ENCODE measurements around the gene DENND2D.

The DENND2D gene

DNA sequence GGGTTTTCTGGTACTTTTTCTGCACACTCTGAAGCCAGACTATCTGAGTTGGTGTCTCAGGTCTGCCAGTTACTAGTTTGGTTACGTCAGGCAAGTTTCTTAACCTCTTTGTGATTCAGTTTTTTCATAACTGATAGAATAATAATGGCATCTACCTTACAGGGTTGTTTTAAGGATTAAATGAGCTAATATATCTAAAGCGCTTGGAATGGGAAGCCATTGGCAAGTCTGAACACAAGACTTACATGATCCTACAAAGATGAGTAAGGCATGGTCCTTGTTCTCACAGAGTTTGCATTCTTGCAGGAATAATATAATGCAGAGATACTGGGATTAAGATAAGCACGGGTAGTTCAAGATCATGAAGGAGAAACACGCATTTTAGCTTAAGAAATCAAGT lies 9.2 kb upstream of the DENND2D start:
- no peaks in the 10 kb centered on the region for H3K36me3 ChIP-seq (ENCODE audit: insufficient read depth, low read length)
- H3K27me3 ChIP-seq (ENCODE audit: insufficient read depth, low read length), result no peaks in the 10 kb centered on the region
- no peak overlapping the region for H3K4me2 ChIP-seq (ENCODE audit: low read length)
- H3K27ac ChIP-seq (ENCODE audit: low read depth, low read length, poor library complexity, severe bottlenecking), result peak overlapping the region; percentile 62
- H3K4me3 ChIP-seq (ENCODE audit: low read depth, low read length, poor library complexity, severe bottlenecking), result no peak overlapping the region
- no peak overlapping the region for H2AFZ ChIP-seq (ENCODE audit: low read length)
- no peak overlapping the region for H3K9ac ChIP-seq (ENCODE audit: low read length)
- TF ChIP-seq CTCF (IDR thresholded peaks at IDR 0.05; ENCODE audit: low read length) (no peak), EZH2 (IDR thresholded peaks at IDR 0.05; ENCODE audit: borderline replicate concordance, low read length) (no peak)
- H3K9me3 ChIP-seq (ENCODE audit: low read length), result no peaks in the 10 kb centered on the region
- peaks cover 50% of the 10 kb centered on the region for H3K4me1 ChIP-seq (ENCODE audit: insufficient read depth, low read length, severe bottlenecking)
- H3K79me2 ChIP-seq (ENCODE audit: insufficient read depth, low read length), result no peaks in the 10 kb centered on the region
- no peaks in the 10 kb centered on the region for H3K9me2 ChIP-seq (ENCODE audit: low read depth, low read length)
- H4K20me1 ChIP-seq (ENCODE audit: insufficient read depth, low read length), result no peaks in the 10 kb centered on the region
- H3F3A ChIP-seq (ENCODE audit: insufficient read depth, low read length), result peaks cover 5% of the 10 kb centered on the region; the same call in 1 of the 2 replicates

DNA sequence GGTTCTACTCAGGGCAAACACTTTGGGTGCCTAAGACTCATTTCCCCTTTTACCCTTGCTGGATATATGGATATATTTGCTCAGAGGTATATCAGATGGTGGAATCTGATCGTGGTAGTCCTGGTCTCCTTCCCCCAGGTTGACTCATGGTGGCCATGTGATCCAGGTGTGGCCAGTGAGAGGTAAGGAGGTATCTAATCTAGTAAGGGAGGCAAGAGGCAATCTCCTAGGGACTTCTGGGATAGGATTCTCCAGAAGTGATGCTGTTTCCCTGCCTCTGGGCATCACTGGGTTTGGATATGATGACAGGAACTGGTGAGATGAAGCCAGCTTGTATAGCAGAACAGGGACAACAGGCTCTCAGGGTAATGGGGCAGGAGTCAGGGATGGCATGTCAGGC lies 8.5 kb upstream of the DENND2D start:
- Histone ChIP-seq H3K27ac (ENCODE audit: low read depth, low read length, poor library complexity, severe bottlenecking) (peak overlapping the region; percentile 62), H3K9me2 (ENCODE audit: low read depth, low read length) (no peaks in the 10 kb centered on the region), H3K9ac (ENCODE audit: low read length) (no peak overlapping the region), H3K4me2 (ENCODE audit: low read length) (no peak overlapping the region), H3K4me1 (ENCODE audit: insufficient read depth, low read length, severe bottlenecking) (peaks cover 50% of the 10 kb centered on the region), H3K9me3 (ENCODE audit: low read length) (no peaks in the 10 kb centered on the region), H2AFZ (ENCODE audit: low read length) (no peak overlapping the region), H3K36me3 (ENCODE audit: insufficient read depth, low read length) (no peaks in the 10 kb centered on the region), H4K20me1 (ENCODE audit: insufficient read depth, low read length) (no peaks in the 10 kb centered on the region), H3K27me3 (ENCODE audit: insufficient read depth, low read length) (no peaks in the 10 kb centered on the region), H3K79me2 (ENCODE audit: insufficient read depth, low read length) (no peaks in the 10 kb centered on the region), H3F3A (ENCODE audit: insufficient read depth, low read length) (peaks cover 6% of the 10 kb centered on the region; the same call in 1 of the 2 replicates), H3K4me3 (ENCODE audit: low read depth, low read length, poor library complexity, severe bottlenecking) (no peak overlapping the region)
- TF ChIP-seq EZH2 (IDR thresholded peaks at IDR 0.05; ENCODE audit: borderline replicate concordance, low read length) (no peak), CTCF (IDR thresholded peaks at IDR 0.05; ENCODE audit: low read length) (no peak)

DNA sequence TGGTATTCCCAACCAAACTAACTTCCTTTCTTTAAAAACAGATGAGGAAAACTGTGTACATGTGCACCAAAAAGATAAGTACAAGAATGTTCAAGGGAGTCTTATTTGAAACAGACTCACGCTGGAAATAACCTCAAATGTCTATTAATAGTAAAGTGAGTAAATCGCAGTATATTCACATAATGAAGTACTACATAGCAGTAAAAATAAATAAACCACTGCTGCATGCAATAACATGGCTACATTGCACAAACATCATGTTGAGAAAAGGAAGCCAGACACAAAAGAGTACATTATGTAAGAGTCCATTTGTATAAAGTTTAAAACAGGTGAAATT lies 5.2 kb upstream of the DENND2D start:
- Histone ChIP-seq H3K9ac (ENCODE audit: low read length) (peak overlapping the region; percentile 99; the same call in 1 of the 2 replicates), H4K20me1 (ENCODE audit: insufficient read depth, low read length) (no peaks in the 10 kb centered on the region), H3K4me3 (ENCODE audit: low read depth, low read length, poor library complexity, severe bottlenecking) (no peak overlapping the region), H3K4me1 (ENCODE audit: insufficient read depth, low read length, severe bottlenecking) (peaks cover 61% of the 10 kb centered on the region), H3F3A (ENCODE audit: insufficient read depth, low read length) (peaks cover 6% of the 10 kb centered on the region; the same call in 1 of the 2 replicates), H3K36me3 (ENCODE audit: insufficient read depth, low read length) (peaks cover 18% of the 10 kb centered on the region; the same call in 1 of the 2 replicates), H2AFZ (ENCODE audit: low read length) (no peak overlapping the region), H3K9me2 (ENCODE audit: low read depth, low read length) (no peaks in the 10 kb centered on the region), H3K79me2 (ENCODE audit: insufficient read depth, low read length) (peaks cover 10% of the 10 kb centered on the region; the same call in 1 of the 2 replicates), H3K27ac (ENCODE audit: low read depth, low read length, poor library complexity, severe bottlenecking) (peak overlapping the region; percentile 89), H3K27me3 (ENCODE audit: insufficient read depth, low read length) (no peaks in the 10 kb centered on the region), H3K9me3 (ENCODE audit: low read length) (no peaks in the 10 kb centered on the region), H3K4me2 (ENCODE audit: low read length) (no peak overlapping the region; the same call in 1 of the 2 replicates)
- no peak for TF ChIP-seq CTCF (IDR thresholded peaks at IDR 0.05; ENCODE audit: low read length)
- no peak for TF ChIP-seq EZH2 (IDR thresholded peaks at IDR 0.05; ENCODE audit: borderline replicate concordance, low read length)

Measured in OCI-LY1 (cell line).